NCI-H748 (cell line): ENCODE data around the gene IL20RA.

Experiments
- DNase-seq: peaks from one replicate; lab custom pipeline; 2025; ENCODE audit not compliant: unreplicated experiment; lab: John Stamatoyannopoulos, UW

The IL20RA gene

DNA sequence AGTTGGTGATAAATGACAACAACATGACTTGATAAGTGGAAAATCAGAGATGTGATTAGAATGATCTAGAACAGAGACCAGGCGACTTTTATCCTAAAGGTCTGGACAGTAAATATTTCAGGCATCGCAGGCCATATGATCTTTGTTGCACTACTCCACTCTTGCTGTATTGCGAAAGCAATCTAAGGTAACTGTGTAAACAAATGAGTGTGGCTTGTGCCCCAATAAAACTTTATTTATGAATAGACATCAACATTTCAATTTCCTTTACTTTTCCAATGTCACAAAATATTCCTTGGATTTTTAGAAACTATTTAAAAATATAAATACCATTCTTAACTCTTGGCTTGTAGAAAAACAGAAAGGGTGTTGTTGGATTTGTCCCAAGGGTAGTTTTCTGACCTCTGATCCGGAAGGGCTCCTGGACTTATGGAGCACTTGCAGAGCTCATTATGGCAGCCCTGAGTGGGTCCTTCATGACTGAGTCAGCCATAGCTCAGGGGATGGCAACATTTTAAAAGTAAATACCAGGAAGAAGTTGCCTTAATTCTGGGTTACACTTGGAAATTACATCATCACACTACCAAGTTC lies 34.5 kb downstream of the IL20RA start:
- DNase-seq: no peak

GRCh38 chr6:137008204-137008603 lies 36.6 kb downstream of the IL20RA start:
- no peak for DNase-seq

DNA sequence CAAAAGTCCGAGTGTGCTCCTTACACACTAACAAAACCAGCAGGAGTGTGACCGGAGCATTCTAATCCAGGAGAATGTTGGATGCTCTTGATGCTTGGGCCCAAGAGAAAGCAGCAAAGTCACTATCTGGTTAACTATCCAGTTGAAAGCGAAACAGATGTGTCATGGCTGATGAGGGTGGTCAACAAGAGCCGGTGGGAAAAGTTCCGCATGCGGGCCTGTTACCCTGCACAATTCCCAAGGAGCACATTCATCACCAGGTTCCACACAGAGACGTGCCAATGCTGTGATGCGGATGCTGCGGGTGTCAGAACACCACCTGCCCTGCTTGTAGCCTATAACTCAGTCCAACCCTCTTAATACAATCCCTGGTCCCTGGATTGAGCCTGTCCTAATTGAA lies 38.7 kb downstream of the IL20RA start:
- DNase-seq: no peak

GRCh38 chr6:137005073-137005472 lies 39.7 kb downstream of the IL20RA start:
- no peak for DNase-seq

DNA sequence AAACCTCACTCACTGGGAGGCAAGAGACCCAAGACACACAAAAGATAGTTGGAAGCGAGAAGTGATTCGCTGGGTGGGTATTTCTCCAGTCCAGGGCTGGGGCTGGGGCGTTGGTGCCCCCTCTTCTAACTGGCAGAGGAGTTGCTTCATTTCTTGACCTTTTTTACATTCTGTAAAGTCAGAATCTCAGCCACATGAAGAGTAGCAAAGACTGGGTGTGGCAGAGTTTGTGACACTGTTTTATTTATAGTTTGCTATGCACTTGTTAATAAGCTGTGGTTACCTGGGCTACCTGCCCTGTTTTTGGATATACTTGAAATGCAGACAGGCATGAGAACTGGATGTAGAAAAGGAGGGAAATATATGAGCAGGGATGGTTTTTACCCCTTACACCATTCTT lies 42.3 kb downstream of the IL20RA start:
- peak; percentile 63 for DNase-seq

DNA sequence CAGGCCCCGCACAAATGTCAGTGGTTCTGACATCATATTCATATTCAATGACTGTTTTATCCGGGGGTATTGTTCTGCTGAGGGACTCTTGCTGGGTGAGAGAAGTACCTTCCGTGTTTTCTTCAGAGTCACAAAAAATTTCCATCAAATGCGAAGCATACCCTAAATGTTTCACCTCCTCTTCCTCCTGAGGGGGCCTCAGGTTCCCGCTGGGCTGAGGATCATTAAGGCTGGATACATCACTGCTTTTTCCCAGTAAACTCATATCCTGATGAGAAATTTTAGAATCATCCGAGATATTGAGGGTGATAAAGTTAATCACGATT lies 42.8 kb downstream of the IL20RA start:
- no peak for DNase-seq

DNA sequence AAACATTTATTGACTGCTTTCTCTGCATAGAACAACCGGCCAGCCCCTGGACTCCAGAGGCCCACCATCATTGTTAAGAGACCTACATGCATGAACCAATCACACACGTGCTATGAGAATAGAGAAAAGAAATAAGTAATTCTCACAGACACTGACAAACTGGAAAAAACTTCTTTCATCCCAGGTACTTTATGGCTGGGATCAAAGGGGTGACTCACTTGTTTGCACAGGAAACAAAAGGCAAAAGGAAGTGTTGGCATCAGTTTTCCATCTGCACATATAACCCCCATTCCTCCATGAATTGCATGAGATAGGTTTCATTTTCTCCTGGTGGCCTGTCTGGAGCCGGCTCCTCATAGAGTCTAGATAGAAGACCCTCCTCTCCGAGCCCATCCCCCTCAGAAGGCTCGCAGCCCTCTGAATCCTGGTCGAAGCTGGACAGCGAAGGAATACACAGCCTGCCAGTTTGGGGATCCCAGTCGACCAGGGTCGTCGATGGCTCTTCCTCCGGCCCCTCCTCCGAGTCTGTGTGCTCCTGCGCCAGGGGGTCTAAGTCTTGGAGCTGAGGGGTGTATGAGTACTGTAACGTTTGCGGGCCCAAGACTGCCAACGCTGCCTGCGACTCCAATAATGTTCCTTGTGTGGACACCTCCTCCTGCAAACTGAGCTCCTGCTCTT lies 43.3 kb downstream of the IL20RA start:
- DNase-seq: peak; percentile 74

- no peak for DNase-seq
Measured at GRCh38 chr6:137000825-137001224, 43.9 kb downstream of the IL20RA start.

DNA sequence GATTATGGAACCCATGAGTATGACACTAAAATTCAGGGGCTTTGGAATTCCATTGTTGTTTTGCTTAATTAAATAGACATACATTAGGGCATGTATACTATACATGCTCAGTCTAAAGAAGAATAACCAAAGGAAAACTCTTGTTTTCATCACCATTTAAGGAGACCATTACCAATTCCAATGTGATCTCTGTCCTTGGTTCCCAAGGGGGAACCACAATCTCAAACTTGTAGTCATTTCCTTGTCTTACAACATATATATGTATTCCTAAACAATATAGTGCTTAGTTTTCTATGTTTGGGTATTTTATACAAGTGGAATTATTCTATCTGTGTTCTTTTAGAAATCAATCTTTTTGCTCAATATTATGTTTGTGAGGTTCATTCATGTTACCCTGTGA lies 49.2 kb downstream of the IL20RA start:
- no peak for DNase-seq

- DNase-seq: peak; percentile 91
Measured at GRCh38 chr6:136994782-136995181, 50.0 kb downstream of the IL20RA start.

- DNase-seq: no peak
Measured at GRCh38 chr6:136992113-136992512, 52.7 kb downstream of the IL20RA start.

- no peak for DNase-seq
Measured at GRCh38 chr6:136991646-136992045, 53.1 kb downstream of the IL20RA start.

GRCh38 chr6:136990754-136991153 lies 54.0 kb downstream of the IL20RA start:
- peak; percentile 62 for DNase-seq

DNA sequence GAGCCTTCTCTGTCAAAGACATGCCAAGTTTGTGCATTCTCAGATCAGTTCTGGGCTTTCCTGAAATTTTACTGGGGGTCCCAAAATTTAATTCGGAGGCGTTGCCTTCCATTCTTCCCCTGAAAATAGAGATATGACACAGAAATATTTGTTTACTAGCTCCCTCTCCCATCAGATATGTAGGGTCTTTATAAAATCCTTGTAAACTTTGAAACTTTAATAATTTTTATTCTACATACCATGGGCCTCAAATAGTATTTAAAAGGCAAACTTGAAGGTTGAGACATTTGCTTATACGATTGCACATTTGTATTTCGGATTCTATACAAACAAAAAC lies 54.6 kb downstream of the IL20RA start:
- no peak for DNase-seq

- DNase-seq: peak; percentile 94
Measured at GRCh38 chr6:136989571-136990241, 55.1 kb downstream of the IL20RA start.

DNA sequence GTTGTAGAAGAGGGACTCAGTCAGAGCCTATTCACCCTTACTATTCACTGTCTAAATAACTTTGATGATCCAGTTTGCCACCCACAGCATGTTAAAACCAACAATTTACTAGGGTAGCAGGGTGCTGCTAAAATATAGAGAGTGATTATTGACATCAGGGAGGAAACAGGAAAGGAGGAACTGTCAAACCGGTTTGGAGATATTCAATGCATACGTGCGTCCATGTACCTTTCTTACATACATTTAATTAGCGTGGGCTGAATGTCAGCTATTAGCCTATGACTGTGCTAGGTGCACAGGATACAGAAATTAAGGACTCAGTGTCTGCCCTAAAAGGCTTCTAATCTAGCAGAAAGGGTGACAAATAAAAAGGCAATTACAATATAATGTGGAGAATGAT lies 57.2 kb downstream of the IL20RA start:
- DNase-seq: peak; percentile 97

DNA sequence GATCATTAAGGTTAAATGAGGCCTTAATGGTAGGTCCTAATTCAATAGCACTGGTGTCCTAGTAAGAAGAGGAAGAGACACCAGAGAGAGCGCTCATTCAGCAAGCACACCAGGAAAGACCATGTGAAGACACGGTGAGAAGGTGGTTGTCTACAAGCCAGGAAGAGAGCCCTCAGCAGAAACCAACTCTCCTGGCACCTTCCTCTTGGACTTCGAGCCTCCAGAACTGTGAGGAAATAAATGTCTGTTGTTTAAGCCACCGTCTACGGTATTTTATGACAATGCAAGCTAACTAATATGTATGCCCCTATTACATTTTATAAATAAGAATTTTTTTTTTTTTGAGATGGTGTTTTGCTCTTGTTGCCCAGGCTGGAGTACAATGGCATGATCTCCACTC lies 59.3 kb downstream of the IL20RA start:
- DNase-seq: no peak

GRCh38 chr6:136984578-136984977 lies 60.2 kb downstream of the IL20RA start:
- no peak for DNase-seq

- no peak for DNase-seq
Measured at GRCh38 chr6:136983687-136984086, 61.1 kb downstream of the IL20RA start.

GRCh38 chr6:136982928-136983327 lies 61.8 kb downstream of the IL20RA start:
- DNase-seq: no peak

- no peak for DNase-seq
Measured at GRCh38 chr6:136980070-136980469, 64.7 kb downstream of the IL20RA start.

DNA sequence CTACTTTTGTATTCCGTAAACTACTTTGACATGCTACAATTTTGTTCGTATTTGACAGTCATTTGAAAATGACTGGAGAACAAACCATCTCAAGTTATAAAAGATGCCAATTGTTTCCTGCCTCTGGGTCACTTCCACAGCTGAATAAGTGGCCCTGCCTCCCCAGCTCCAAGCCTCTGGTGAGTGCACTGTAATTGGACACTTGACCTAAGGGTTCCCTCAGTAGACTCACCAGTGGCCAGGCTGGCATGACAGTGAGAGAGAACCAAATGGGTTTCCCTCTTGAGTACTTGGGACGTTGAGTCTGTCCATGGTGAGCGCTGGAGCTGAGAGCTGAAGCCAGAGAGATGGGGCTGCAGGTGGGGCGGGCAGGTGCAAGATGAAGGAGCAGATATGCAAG lies 65.6 kb downstream of the IL20RA start:
- DNase-seq: no peak

DNA sequence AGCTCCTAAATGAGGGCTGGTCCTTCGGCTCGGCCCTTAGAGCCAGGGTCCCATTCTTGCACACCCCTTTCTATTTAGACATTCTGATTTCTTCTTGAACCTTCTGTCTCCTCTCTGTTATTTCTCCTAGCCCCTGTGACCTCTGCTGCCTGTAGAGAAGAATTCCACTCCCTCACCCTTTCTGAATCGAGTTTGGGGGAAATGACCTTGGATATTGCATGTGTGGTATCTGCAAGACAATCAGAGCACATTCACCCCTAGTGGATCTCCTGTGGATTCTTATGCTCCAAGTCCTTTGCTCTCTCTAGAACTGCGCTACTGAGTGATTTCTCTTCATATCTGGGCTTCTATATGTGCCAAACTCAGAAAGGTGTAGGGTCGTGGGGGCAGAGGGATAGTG lies 67.7 kb downstream of the IL20RA start:
- no peak for DNase-seq
